GM12878 (cell line): Measurements from ENCODE around the gene DNAJC16. TPM values are rescaled to one million over a fixed set of nuclear protein-coding genes. Genes with fewer than 3 reads are reported as not detected.

ENCODE experiments used
- ATAC-seq: fragments of 200-7000 bp; cut with Tn5 transposase; 3 replicates; pipeline ENCODE4 v1.9.1; 2020; ENCODE audit warnings: mild to moderate bottlenecking, moderate library complexity
- BruUV-seq: library from RNA; stranded (reverse); fragments of 400-500 nt; replicated peaks from 2 replicates; lab custom pipeline; 2021; lab: Mats Ljungman, UMichigan
- CTCF ChIA-PET: fragments of 300-600 bp; sonication (Branson Sonifier 250); formaldehyde crosslinking; extraction: SDS; loops from one replicate; lab custom pipeline; 2021; ENCODE audit warnings: inconsistent platforms; lab: Yijun Ruan, JAX
- POLR2A ChIA-PET: fragments of 350-600 bp; formaldehyde crosslinking; extraction: SDS; loops from one replicate; lab custom pipeline; 2021; ENCODE audit warnings: inconsistent platforms; lab: Charles Lee
- RAD21 ChIA-PET: fragments of 300-600 bp; sonication (Branson Sonifier 250); formaldehyde crosslinking; loops from one replicate; lab custom pipeline; 2023; ENCODE audit warnings: antibody characterized with exemption; ENCODE audit not compliant: unreplicated experiment; lab: Charles Lee
- SMC1A ChIA-PET: fragments of 300-600 bp; sonication (Branson Sonifier 250); formaldehyde crosslinking; loops from one replicate; lab custom pipeline; 2023; ENCODE audit not compliant: unreplicated experiment, uncharacterized antibody; lab: Charles Lee
- DNase-seq: peaks from one replicate; pipeline ENCODE4 v3.0.0-alpha.2; 2011; ENCODE audit warnings: low read depth, low spot score
- FAIRE-seq: peaks from 3 replicates; lab custom pipeline; 2011; peaks lifted over from hg19 to GRCh38; lab: Jason Lieb, UNC
- H2AFZ ChIP-seq: 2 replicates; pipeline ENCODE4 v1.6.0; 2011; ENCODE audit warnings: low read depth, low read length, control low read depth; ENCODE audit not compliant: control insufficient read depth
- H3K27ac ChIP-seq: 2 replicates; pipeline ENCODE4 v1.5.1; 2011; ENCODE audit warnings: control low read depth; ENCODE audit not compliant: control insufficient read depth, insufficient read depth
- H3K27me3 ChIP-seq, 2 experiments: replicated peaks in 1 of 2; 2 replicates each; pipeline versions ENCODE4 v1.6.0 to v1.6.1; 2011; ENCODE audit warnings: low read length in 1 of 2; ENCODE audit not compliant: control insufficient read depth in 2 of 2, insufficient read depth in 2 of 2
- H3K36me3 ChIP-seq, 2 experiments: 2 replicates each; pipeline ENCODE4 v1.5.1; 2011; ENCODE audit warnings: low read length in 1 of 2; ENCODE audit not compliant: control insufficient read depth in 2 of 2, insufficient read depth in 2 of 2
- H3K4me1 ChIP-seq: 2 replicates; pipeline ENCODE4 v1.6.1; 2011; ENCODE audit warnings: mild to moderate bottlenecking, low read length, moderate library complexity, mixed read lengths; ENCODE audit not compliant: control insufficient read depth, insufficient read depth
- H3K4me2 ChIP-seq: 2 replicates; pipeline ENCODE4 v1.6.0; 2011; ENCODE audit warnings: control low read depth; ENCODE audit not compliant: control insufficient read depth, insufficient read depth
- H3K4me3 ChIP-seq: fragments of 200-600 bp; sonication (generic); 2 replicates; pipeline ENCODE4 v1.5.1; 2016
- H3K79me2 ChIP-seq: 2 replicates; pipeline ENCODE4 v1.6.0; 2011; ENCODE audit warnings: low read length; ENCODE audit not compliant: control insufficient read depth, insufficient read depth
- H3K9ac ChIP-seq: 2 replicates; pipeline ENCODE4 v1.8.0; 2011; ENCODE audit warnings: low read length, control low read depth, mixed read lengths; ENCODE audit not compliant: control insufficient read depth, insufficient read depth
- H3K9me3 ChIP-seq: replicated peaks from 3 replicates; pipeline ENCODE4 v1.5.1; 2011; ENCODE audit warnings: mild to moderate bottlenecking, low read length; ENCODE audit not compliant: control insufficient read depth, insufficient read depth
- H4K20me1 ChIP-seq: 2 replicates; pipeline ENCODE4 v1.6.0; 2011; ENCODE audit not compliant: control insufficient read depth, insufficient read depth
- ASH2L ChIP-seq: fragments of 300-600, 200-600 bp; sonication (generic); IDR thresholded peaks from 2 replicates; pipeline ENCODE4 v1.6.1; 2017; ENCODE audit warnings: low read depth, mild to moderate bottlenecking, borderline replicate concordance
- BACH1 ChIP-seq: fragments of 450-650 bp; IDR thresholded peaks from 2 replicates; pipeline ENCODE4 v1.6.1; 2017; ENCODE audit warnings: mild to moderate bottlenecking, borderline replicate concordance
- CBX5 ChIP-seq: sonication (generic); IDR thresholded peaks from 2 replicates; pipeline ENCODE4 v1.6.1; 2016; ENCODE audit warnings: low read depth, moderate library complexity, mild to moderate bottlenecking, inconsistent platforms
- CEBPB ChIP-seq, 2 experiments: fragments of 150-350 bp in 1 of 2; IDR thresholded peaks; 2 replicates each; pipeline ENCODE4 v1.6.1; 2012 to 2014; ENCODE audit warnings: low read depth in 2 of 2, low read length in 2 of 2, borderline replicate concordance in 1 of 2, inconsistent platforms in 1 of 2
- CREB1 ChIP-seq: IDR thresholded peaks from 2 replicates; pipeline ENCODE4 v1.6.1; 2012; ENCODE audit warnings: low read depth, mild to moderate bottlenecking, inconsistent platforms
- EED ChIP-seq: sonication (generic); IDR thresholded peaks from 2 replicates; pipeline ENCODE4 v1.6.1; 2016; ENCODE audit warnings: antibody characterized with exemption, low read depth
- EP300 ChIP-seq, 2 experiments: fragments of 150-350 bp in 1 of 2; IDR thresholded peaks; 2 replicates each; pipeline ENCODE4 v1.6.1; 2011 to 2012; ENCODE audit warnings: low read depth in 2 of 2, low read length in 2 of 2, borderline replicate concordance in 1 of 2, improper control_type of control experiment in 1 of 2, inconsistent platforms in 1 of 2; ENCODE audit not compliant: control insufficient read depth in 1 of 2
- ETV6 ChIP-seq, 2 experiments: fragments of 450-650 bp in 1 of 2; IDR thresholded peaks in 1 of 2; conservative IDR thresholded peaks in 1 of 2; 2 replicates each; pipeline ENCODE4 v1.6.1; 2014; ENCODE audit warnings: antibody characterized with exemption in 1 of 2, borderline replicate concordance in 1 of 2, low read depth in 1 of 2, mild to moderate bottlenecking in 1 of 2, moderate library complexity in 1 of 2
- NFIC ChIP-seq: IDR thresholded peaks from 2 replicates; pipeline ENCODE4 v1.6.1; 2012; ENCODE audit warnings: low read depth, mild to moderate bottlenecking, inconsistent platforms, low read length, moderate library complexity
- SMAD1 ChIP-seq: fragments of 450-650 bp; IDR thresholded peaks from 2 replicates; pipeline ENCODE4 v1.6.1; 2018; ENCODE audit warnings: mild to moderate bottlenecking, low read depth; ENCODE audit not compliant: partially characterized antibody
- SMC3 ChIP-seq: IDR thresholded peaks from 2 replicates; pipeline ENCODE4 v1.6.1; 2011; ENCODE audit warnings: low read length, improper control_type of control experiment, borderline replicate concordance
- SRF ChIP-seq, 2 experiments: IDR thresholded peaks; 2 replicates each; pipeline ENCODE4 v1.6.1; 2011; ENCODE audit warnings: low read depth in 2 of 2, low read length in 2 of 2, mild to moderate bottlenecking in 1 of 2, moderate library complexity in 1 of 2
- TAF1 ChIP-seq: IDR thresholded peaks from 2 replicates; pipeline ENCODE4 v1.6.1; 2011; ENCODE audit warnings: mild to moderate bottlenecking, low read depth, low read length, borderline replicate concordance
- ZNF24 ChIP-seq: fragments of 450-650 bp; IDR thresholded peaks from 2 replicates; pipeline ENCODE4 v1.6.1; 2017; ENCODE audit warnings: antibody characterized with exemption, mild to moderate bottlenecking
- ZNF592 ChIP-seq: fragments of 450-650 bp; IDR thresholded peaks from 2 replicates; pipeline ENCODE4 v1.6.1; 2017; ENCODE audit warnings: mild to moderate bottlenecking, moderate library complexity
- WGBS: methylation state at CpG from one replicate; pipeline ENCODE4 v1.1.6; 2016; ENCODE audit warnings: low lambda C conversion rate; ENCODE audit not compliant: insufficient replicate concordance, insufficient coverage; ENCODE audit errors: missing lambda C conversion rate; 5-methylcytosine and 5-hydroxymethylcytosine counted together
- in situ Hi-C: fragments of 300-500 bp; cut with MboI; formaldehyde crosslinking; loops from 9 replicates; pipeline ENCODE4 v1.14.3; 2018; ENCODE audit warnings: mixed read lengths
- intact Hi-C: fragments of 100-400 bp; cut with micrococcal nuclease; formaldehyde crosslinking; loops from one replicate; pipeline ENCODE4 v1.14.2; 2022; ENCODE audit not compliant: unreplicated experiment
- polyA plus RNA-seq, 11 experiments: library from polyadenylated mRNA; depleted of rRNA in 4 of 11; unstranded in 6 of 11; stranded (reverse) in 5 of 11; fragments of >200 nt; fragmentation: Nextera tagmentation in 4 of 11; fragmentation: Illumina TruSeq in 1 of 11; extraction: Ambion mirVana in 4 of 11; extraction: Trizol in 1 of 11; gene quantifications; 1 replicate in 1 of 11; 2 replicates in 10 of 11; pipeline versions ENCODE4 v1.2.1 to v1.2.3, GENCODE V29; 2011 to 2016; ENCODE audit warnings: inconsistent platforms in 2 of 11, missing spikeins in 2 of 11, low read depth in 1 of 11
- total RNA-seq, 4 experiments: library from RNA; depleted of rRNA in 3 of 4; stranded (reverse); fragments of >200 nt in 3 of 4; fragmentation: Illumina TruSeq in 1 of 4; extraction: Trizol in 1 of 4; gene quantifications; 2 replicates each; pipeline versions ENCODE4 v1.2.1 to v1.2.3, GENCODE V29; 2013 to 2021

DNAJC16 gene
- total and polyA plus RNA-seq, 10 of the 15 experiments (the other 5 are each of a cell fraction or from before 2014, with no cell fraction given) = 2.4 to 12.7 (median 7.8) TPM

GRCh38 chr1:15476927-15477326 lies 49.7 kb upstream of the DNAJC16 start:
- 59% methylated on average over 3 of the region's 3 CpGs for WGBS
- ChIA-PET SMC1A (no interaction called here), CTCF (no interaction called here)
- Histone ChIP-seq H3K4me1 (no peaks in the 10 kb centered on the region), H2AFZ (no peak overlapping the region), H3K27me3 (no peaks in the 10 kb centered on the region), H3K9me3 (no peaks in the 10 kb centered on the region)
- BruUV-seq = no TSS peak
- intact Hi-C loops = no loop called here
- no peak for TF ChIP-seq ZNF592
- TF ChIP-seq ZNF24 = no peak
- no peak for TF ChIP-seq CREB1
- TF ChIP-seq EED = no peak
- TF ChIP-seq NFIC = no peak
- no peak for TF ChIP-seq SMC3
- no peak for TF ChIP-seq TAF1
- TF ChIP-seq CBX5 = no peak
- no peak for TF ChIP-seq CEBPB (IDR thresholded peaks at IDR 0.05; ENCODE audit: borderline replicate concordance in 1 of 2, low read depth in 2 of 2, low read length in 2 of 2)
- TF ChIP-seq ASH2L = no peak
- no peak for TF ChIP-seq ETV6 (conservative IDR thresholded peaks at IDR 0.05 in 1 of 2, IDR thresholded peaks at IDR 0.05 in 1 of 2; ENCODE audit: borderline replicate concordance in 1 of 2, low read depth in 1 of 2)
- TF ChIP-seq BACH1 = no peak
- TF ChIP-seq SRF (IDR thresholded peaks at IDR 0.05; ENCODE audit: low read depth in 2 of 2, low read length in 2 of 2) = no peak
- no peak for TF ChIP-seq SMAD1
- TF ChIP-seq EP300 (IDR thresholded peaks at IDR 0.05; ENCODE audit: borderline replicate concordance in 1 of 2, control insufficient read depth in 1 of 2, low read depth in 2 of 2, low read length in 2 of 2) = no peak
- TF ChIP-seq, all 136 proteins: peak for 0
- Histone ChIP-seq H4K20me1 (no peaks in the 10 kb centered on the region), H3K9ac (no peak overlapping the region), H3K4me2 (no peak overlapping the region), H3K4me3 (no peak overlapping the region), H3K36me3 (no peaks in the 10 kb centered on the region), H3K27ac (no peak overlapping the region), H3K79me2 (no peaks in the 10 kb centered on the region)
- in situ Hi-C loops = no loop called here
- ATAC-seq (no peak), DNase-seq (no peak), FAIRE-seq (no peak)
- RAD21 ChIA-PET = no interaction called here
- POLR2A ChIA-PET = no interaction called here
